Measurements from ENCODE around the gene ELANE.
A peak's percentile ranks its signal among the peaks of the same experiment; 100 is the strongest.

Gene ELANE

GRCh38 chr19:900043-900301 is 47.9 kb downstream of the ELANE start:
- peaks cover 31% of the 10 kb centered on the region for H3K36me3 ChIP-seq (ENCODE audit: insufficient read depth, low read length)
- H3K79me2 ChIP-seq (ENCODE audit: insufficient read depth, low read length): peaks cover 7% of the 10 kb centered on the region
- H3K4me3 ChIP-seq (ENCODE audit: low read depth in 1 of 2, low read length in 2 of 2): no peak overlapping the region
- DNase-seq (no peak), ATAC-seq (ENCODE audit: insufficient read depth, low read depth) (no peak)
- H3K27ac ChIP-seq (ENCODE audit: low read length): no peak overlapping the region
- no peak overlapping the region for H3K4me2 ChIP-seq (ENCODE audit: insufficient read depth, low read length)
- H3K9ac ChIP-seq (ENCODE audit: low read depth, low read length): no peak overlapping the region
- H3K27me3 ChIP-seq (ENCODE audit: insufficient read depth, low read length, poor library complexity): no peaks in the 10 kb centered on the region
- H3K9me3 ChIP-seq (ENCODE audit: insufficient read depth, low read length, severe bottlenecking): no peaks in the 10 kb centered on the region
- TF ChIP-seq CTCF (IDR thresholded peaks at IDR 0.05; ENCODE audit: borderline replicate concordance, extremely low read depth, low read length, poor library complexity, severe bottlenecking): no peak
- H3K4me1 ChIP-seq (ENCODE audit: insufficient read depth, low read length): no peaks in the 10 kb centered on the region
- H2AFZ ChIP-seq (ENCODE audit: low read depth, low read length): no peak overlapping the region
- H4K20me1 ChIP-seq (ENCODE audit: insufficient read depth, low read length): peaks cover 15% of the 10 kb centered on the region; the same call in 1 of the 2 replicates

GRCh38 chr19:900302-901111 is 48.4 kb downstream of the ELANE start:
- Histone ChIP-seq H3K36me3 (ENCODE audit: insufficient read depth, low read length) (peaks cover 31% of the 10 kb centered on the region), H2AFZ (ENCODE audit: low read depth, low read length) (no peak overlapping the region), H3K27ac (ENCODE audit: low read length) (no peak overlapping the region), H3K9me3 (ENCODE audit: insufficient read depth, low read length, severe bottlenecking) (no peaks in the 10 kb centered on the region), H3K9ac (ENCODE audit: low read depth, low read length) (no peak overlapping the region), H3K27me3 (ENCODE audit: insufficient read depth, low read length, poor library complexity) (no peaks in the 10 kb centered on the region), H3K4me2 (ENCODE audit: insufficient read depth, low read length) (no peak overlapping the region), H3K4me1 (ENCODE audit: insufficient read depth, low read length) (no peaks in the 10 kb centered on the region), H3K4me3 (ENCODE audit: low read depth in 1 of 2, low read length in 2 of 2) (no peak overlapping the region), H4K20me1 (ENCODE audit: insufficient read depth, low read length) (peaks cover 15% of the 10 kb centered on the region; the same call in 1 of the 2 replicates), H3K79me2 (ENCODE audit: insufficient read depth, low read length) (peaks cover 7% of the 10 kb centered on the region)
- DNase-seq (peak; percentile 52), ATAC-seq (ENCODE audit: insufficient read depth, low read depth) (peak; percentile 63)
- TF ChIP-seq CTCF (IDR thresholded peaks at IDR 0.05; ENCODE audit: borderline replicate concordance, extremely low read depth, low read length, poor library complexity, severe bottlenecking) (no peak), EZH2 (IDR thresholded peaks at IDR 0.05; ENCODE audit: borderline replicate concordance, low read depth, low read length, severe bottlenecking) (no peak)

GRCh38 chr19:901216-902092 is 49.4 kb downstream of the ELANE start:
- H3K27ac ChIP-seq (ENCODE audit: low read length): no peak overlapping the region

More at GRCh38 chr19:901216-902092, 49.4 kb downstream of the ELANE start:
- Histone ChIP-seq H3K4me2 (ENCODE audit: insufficient read depth, low read length) (no peak overlapping the region), H3K27me3 (ENCODE audit: insufficient read depth, low read length, poor library complexity) (no peaks in the 10 kb centered on the region), H4K20me1 (ENCODE audit: insufficient read depth, low read length) (peaks cover 18% of the 10 kb centered on the region; the same call in 1 of the 2 replicates), H3K79me2 (ENCODE audit: insufficient read depth, low read length) (peaks cover 9% of the 10 kb centered on the region), H3K9me3 (ENCODE audit: insufficient read depth, low read length, severe bottlenecking) (no peaks in the 10 kb centered on the region), H3K4me1 (ENCODE audit: insufficient read depth, low read length) (no peaks in the 10 kb centered on the region), H2AFZ (ENCODE audit: low read depth, low read length) (no peak overlapping the region), H3K36me3 (ENCODE audit: insufficient read depth, low read length) (peaks cover 31% of the 10 kb centered on the region), H3K4me3 (ENCODE audit: low read depth in 1 of 2, low read length in 2 of 2) (no peak overlapping the region), H3K9ac (ENCODE audit: low read depth, low read length) (no peak overlapping the region)
- TF ChIP-seq EZH2 (IDR thresholded peaks at IDR 0.05; ENCODE audit: borderline replicate concordance, low read depth, low read length, severe bottlenecking) (no peak), CTCF (IDR thresholded peaks at IDR 0.05; ENCODE audit: borderline replicate concordance, extremely low read depth, low read length, poor library complexity, severe bottlenecking) (no peak)
- no peak for DNase-seq
- ATAC-seq (ENCODE audit: insufficient read depth, low read depth): no peak
